Cardiac septum (tissue), 1 donor: ENCODE results near the gene PAX4. TPM values are rescaled to one million over a fixed set of nuclear protein-coding genes. Genes with fewer than 3 reads are reported as not detected.

Source experiments
- DNase-seq: peaks from one replicate; pipeline ENCODE4 v3.0.0-alpha.2; 2020; ENCODE audit warnings: low spot score
- intact Hi-C: fragments of 100-400 bp; cut with DNase I; formaldehyde crosslinking; loops from one replicate; pipeline ENCODE4 v1.14.0; 2022
- long read RNA-seq: library from polyadenylated mRNA; unstranded; transcript quantifications from one replicate; pipeline ENCODE4 v2.0.0, GENCODE V29; 2021
- total RNA-seq: library from RNA; stranded (reverse); fragmentation: NEBNext Ultra II Directional; extraction: Animal tissue kit (Norgen Biotek cat#: 25700); gene quantifications from one replicate; pipeline ENCODE4 v1.2.1, GENCODE V29; 2021
- donor health status: DM: no; HTN: no; CAD: no.

PAX4 gene, protein sequence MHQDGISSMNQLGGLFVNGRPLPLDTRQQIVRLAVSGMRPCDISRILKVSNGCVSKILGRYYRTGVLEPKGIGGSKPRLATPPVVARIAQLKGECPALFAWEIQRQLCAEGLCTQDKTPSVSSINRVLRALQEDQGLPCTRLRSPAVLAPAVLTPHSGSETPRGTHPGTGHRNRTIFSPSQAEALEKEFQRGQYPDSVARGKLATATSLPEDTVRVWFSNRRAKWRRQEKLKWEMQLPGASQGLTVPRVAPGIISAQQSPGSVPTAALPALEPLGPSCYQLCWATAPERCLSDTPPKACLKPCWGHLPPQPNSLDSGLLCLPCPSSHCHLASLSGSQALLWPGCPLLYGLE
- total RNA-seq: not detected
- long read RNA-seq: 0 reads

- no peak for DNase-seq
- intact Hi-C loops: no loop called here
Observed at GRCh38 chr7:127618042-127618441, at the start of gene PAX4. Gene PAX4, minus strand, starts transcription at chr7:127618142. Its CDS starts 2,214 bp downstream, at chr7:127615928.

DNA sequence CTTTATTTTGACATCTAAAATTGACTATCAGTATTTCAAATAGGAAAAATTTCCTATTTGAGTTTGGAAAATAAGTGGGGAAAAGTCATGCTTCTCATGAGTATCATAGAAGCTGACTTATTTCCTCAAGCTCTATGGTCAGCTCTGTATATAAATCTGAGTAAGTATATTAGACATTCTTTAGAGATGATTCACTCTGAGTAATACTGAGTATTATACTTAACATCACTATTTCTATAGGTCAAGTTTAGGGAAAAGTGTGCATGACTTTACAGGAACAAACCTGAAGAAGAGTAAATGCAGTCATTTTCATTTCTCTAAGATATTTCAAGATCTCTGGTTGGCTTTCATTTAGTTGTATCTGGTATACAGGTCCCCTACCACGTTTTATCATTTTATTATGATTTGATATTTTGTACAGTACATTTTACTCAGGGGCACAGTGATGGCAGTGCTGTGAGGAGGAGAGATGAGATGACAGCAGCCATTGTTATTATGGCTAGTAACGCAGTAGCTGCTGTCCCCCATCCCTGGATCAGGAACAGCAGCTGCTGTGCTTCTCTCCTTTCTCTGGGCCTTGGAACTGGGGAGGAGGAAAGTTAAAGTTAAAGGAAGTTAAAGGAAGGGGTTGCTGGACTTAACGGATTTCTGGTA, 49.2 kb upstream of the PAX4 start:
- no peak for DNase-seq
- intact Hi-C loops: no loop called here

GRCh38 chr7:127666602-127667001, 48.7 kb upstream of the PAX4 start:
- intact Hi-C loops: no loop called here
- DNase-seq: no peak

DNA sequence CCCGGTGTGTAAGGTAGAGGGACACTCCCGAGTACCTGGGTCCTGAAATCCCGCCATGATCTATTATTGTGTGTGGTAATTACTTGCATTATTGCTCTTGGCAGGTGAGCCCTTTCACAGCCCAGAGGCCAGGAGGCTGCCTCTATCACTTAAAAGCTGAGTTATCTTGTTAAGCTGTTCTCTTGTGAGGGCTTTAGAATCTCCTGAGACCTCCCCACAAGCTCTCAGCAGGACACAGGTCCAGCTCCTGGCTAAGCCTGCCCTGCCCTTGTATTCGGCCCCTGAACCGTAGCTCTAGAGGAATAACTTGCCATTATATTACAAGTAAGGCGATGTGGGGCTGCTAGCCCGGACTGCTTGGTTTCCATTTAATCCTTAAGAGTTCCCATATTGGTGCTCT, 48.0 kb upstream of the PAX4 start:
- no peak for DNase-seq

GRCh38 chr7:127658970-127659630, 41.2 kb upstream of the PAX4 start:
- intact Hi-C loops: loop anchor here (10.0 kb wide), 1 partner anchor 264 kb away; the partner anchor contains the start of gene ZNF800
- no peak for DNase-seq

More for the DNA sequence above, 48.0 kb upstream of the PAX4 start:
- intact Hi-C loops: no loop called here

- intact Hi-C loops: loop anchor here (10.0 kb wide), 1 partner anchor 263 kb away; the partner anchor contains the start of gene ZNF800
- DNase-seq: no peak
Observed at GRCh38 chr7:127657500-127657899, 39.6 kb upstream of the PAX4 start.

GRCh38 chr7:127655720-127656119, 37.8 kb upstream of the PAX4 start:
- intact Hi-C loops: loop anchor here (10.0 kb wide), 1 partner anchor 261 kb away; the partner anchor contains the start of gene ZNF800

GRCh38 chr7:127654404-127655394, 36.8 kb upstream of the PAX4 start:
- intact Hi-C loops: loop anchor here (10.0 kb wide), 1 partner anchor 260 kb away; the partner anchor contains the start of gene ZNF800
- DNase-seq: no peak

More at GRCh38 chr7:127655720-127656119, 37.8 kb upstream of the PAX4 start:
- no peak for DNase-seq

DNA sequence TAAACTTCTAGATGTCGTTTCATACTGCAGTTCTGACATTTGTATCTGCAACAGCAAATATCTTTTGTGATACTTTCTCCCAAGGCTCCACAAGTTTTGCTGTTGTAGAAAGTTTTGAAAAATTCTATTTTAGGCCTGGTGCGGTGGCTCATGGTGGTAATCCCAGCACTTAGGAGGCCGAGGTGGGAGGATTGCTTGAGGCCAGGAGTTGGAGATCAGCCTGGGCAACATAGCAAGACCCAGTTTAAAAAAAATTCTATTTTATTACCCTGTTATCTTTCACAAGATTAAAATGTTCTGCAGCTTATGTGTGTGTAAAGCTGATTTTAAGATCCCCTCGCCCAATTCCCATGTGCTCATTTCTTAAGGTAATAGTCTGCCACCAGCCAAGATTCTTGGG, 35.5 kb upstream of the PAX4 start:
- intact Hi-C loops: loop anchor here (2.0 to 10.0 kb wide), 2 partner anchors 65 to 259 kb away; partner anchors contain the start of genes ARF5 and ZNF800

DNA sequence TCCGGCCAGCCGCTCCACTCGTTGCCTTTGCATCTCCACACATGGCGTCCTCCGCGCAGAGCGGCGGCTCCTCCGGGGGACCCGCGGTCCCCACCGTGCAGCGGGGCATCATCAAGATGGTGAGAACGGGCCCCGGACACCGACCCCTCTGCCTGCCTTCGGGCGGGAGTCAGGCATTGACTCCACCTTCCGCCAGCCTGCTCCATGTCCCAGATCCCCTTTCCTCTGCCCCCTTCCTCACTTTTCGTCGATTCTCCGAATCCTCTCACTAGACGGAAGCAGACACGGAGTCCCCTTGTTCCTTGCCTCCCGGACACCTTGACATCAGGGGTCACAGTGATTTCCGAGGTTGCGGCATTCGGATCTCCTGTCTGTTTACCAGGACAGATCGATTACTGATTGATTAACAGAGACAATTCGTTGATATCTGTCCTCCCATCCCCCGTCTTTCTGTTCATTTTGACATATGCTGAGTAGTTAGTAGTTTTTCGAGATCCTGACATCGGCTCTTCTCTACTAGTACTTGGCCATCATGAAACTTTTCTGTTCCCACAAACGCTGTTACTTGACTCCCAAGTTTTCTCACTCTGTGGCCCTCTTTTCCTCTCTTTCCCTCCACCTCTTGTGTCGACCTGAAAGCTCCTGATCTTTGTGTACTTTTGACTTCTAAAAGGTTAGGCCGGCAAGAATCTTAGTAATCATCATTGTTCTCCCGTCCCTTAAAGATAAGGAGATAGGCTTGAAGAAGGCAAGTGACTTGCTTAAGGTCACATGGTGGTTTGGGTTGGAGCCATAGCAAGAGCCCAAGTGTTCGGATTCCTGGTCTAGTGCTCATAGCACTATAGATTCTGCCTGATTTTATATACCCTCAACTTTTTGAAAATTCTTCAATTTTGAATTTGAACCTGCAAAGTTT, 34.6 kb upstream of the PAX4 start:
- no peak for DNase-seq
- intact Hi-C loops: loop anchor here (2.0 to 10.0 kb wide), 2 partner anchors 64 to 258 kb away; partner anchors contain the start of genes ARF5 and ZNF800

More for the DNA sequence above, 35.5 kb upstream of the PAX4 start:
- DNase-seq: no peak

- intact Hi-C loops: loop anchor here (2.0 to 10.0 kb wide), 2 partner anchors 63 to 257 kb away; partner anchors contain the start of genes ARF5 and ZNF800
- peak; percentile 100 for DNase-seq
Observed at GRCh38 chr7:127651556-127652332, 33.8 kb upstream of the PAX4 start, which contains the start of gene SND1. Gene SND1, plus strand, starts transcription at chr7:127652194. Its CDS starts 180 bp downstream, at chr7:127652374.

DNA sequence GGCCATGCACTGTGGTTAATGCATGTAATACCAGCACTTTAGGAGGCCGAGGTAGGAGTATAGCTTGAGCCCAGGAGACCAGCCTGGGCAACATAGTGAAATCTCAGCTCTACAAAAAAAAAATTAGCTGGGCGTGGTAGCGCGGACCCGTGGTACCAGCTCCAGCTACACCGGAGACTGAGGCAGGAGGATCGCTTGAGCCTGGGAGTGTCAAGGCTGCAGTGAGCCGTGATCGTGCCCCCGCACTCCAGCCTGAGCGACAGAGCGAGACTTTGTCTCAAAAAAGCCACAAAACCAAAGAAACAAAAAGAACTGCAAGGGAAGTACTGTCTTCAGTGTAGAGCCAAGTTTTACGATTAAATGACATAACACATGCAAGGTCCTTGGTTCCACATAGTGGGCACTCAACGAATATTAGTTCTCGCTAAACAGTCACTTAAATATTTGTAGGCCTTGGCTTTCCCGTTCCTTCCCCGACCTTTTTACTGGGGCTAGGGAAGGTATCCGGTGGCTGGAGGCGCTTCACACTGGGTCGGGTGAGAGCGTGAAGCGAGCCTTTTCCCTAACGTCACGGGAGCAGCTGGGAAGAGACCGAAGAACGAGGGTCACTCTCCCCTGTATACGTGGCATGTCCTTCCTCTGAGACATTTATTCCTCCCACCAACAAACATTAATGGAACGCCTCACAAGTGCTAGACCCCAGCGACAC, 33.1 kb upstream of the PAX4 start:
- intact Hi-C loops: loop anchor here (10.0 kb wide), 1 partner anchor 256 kb away; the partner anchor contains the start of gene ZNF800
- DNase-seq: no peak

- intact Hi-C loops: no loop called here
Observed at GRCh38 chr7:127648986-127649385, 31.0 kb upstream of the PAX4 start.

GRCh38 chr7:127647636-127648035, 29.7 kb upstream of the PAX4 start:
- DNase-seq: no peak
- intact Hi-C loops: no loop called here

More at GRCh38 chr7:127648986-127649385, 31.0 kb upstream of the PAX4 start:
- no peak for DNase-seq

DNA sequence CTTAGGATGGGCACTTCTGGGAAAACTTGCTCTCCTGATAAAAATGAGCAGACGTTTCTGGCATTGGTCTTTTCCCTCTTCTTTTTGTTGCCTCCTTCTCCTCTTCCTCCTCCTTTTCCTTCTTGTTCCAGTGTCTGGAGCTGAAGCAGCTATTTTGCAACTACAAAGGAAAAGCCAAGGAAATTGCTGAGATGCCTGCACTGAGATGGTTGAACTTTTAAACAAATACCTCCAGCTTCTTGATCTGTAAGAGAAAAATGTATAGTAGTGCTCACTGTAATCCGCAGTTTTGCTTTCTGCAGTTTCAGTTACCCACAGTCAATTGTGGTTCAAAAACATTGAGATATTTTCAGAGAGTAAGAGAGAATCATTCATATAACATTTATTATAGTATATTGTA, 26.5 kb upstream of the PAX4 start:
- DNase-seq: no peak
- intact Hi-C loops: no loop called here

DNA sequence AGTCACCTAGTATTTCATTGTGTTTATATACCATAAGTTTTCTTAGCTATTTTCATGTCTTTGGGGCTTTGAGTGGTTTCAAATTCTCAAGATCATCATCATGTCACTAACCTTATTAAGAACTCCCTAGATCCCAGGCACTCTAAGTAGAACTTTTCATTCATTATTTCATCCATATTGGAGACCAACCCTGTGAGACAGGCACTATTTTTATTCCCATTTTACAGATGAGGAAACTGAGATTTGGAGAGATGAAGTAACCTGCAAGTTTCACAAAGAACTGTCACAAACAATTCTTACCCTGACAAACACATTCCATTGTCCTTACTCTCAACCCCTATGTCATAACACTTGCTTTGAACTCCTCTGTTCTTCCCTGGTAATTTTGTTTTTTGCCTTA, 20.3 kb upstream of the PAX4 start:
- DNase-seq: no peak
- intact Hi-C loops: no loop called here
